Effector memory CD4-positive, alpha-beta T cell (primary cell): ENCODE data around the gene PCNX1.
A peak's percentile ranks its signal among the peaks of the same experiment; 100 is the strongest.
"Not testable (repeated sequence)": the region's sequence is repeated elsewhere in the genome, so short reads cannot be mapped to it uniquely, and the experiment has no call there.

Source experiments
- DNase-seq, 3 donors: peaks; one replicate each; pipeline ENCODE4 v3.0.0-alpha.2; 2020
- H3K27ac ChIP-seq: 2 replicates; pipeline ENCODE4 v1.7.0; 2013; ENCODE audit warnings: mild to moderate bottlenecking, low read length, moderate library complexity; ENCODE audit not compliant: insufficient read depth, poor library complexity, severe bottlenecking
- H3K27me3 ChIP-seq: replicated peaks from 2 replicates; pipeline ENCODE4 v1.7.0; 2013; ENCODE audit warnings: mild to moderate bottlenecking, low read length; ENCODE audit not compliant: insufficient read depth, control insufficient read depth, poor library complexity, severe bottlenecking
- H3K36me3 ChIP-seq: 2 replicates; pipeline ENCODE4 v1.7.0; 2013; ENCODE audit warnings: mild to moderate bottlenecking, low read length, moderate library complexity; ENCODE audit not compliant: control insufficient read depth, insufficient read depth
- H3K4me1 ChIP-seq: 2 replicates; pipeline ENCODE4 v1.7.0; 2013; ENCODE audit warnings: low read length, mild to moderate bottlenecking; ENCODE audit not compliant: control insufficient read depth, insufficient read depth, poor library complexity, severe bottlenecking
- H3K4me3 ChIP-seq: 2 replicates; pipeline ENCODE4 v1.7.0; 2013; ENCODE audit warnings: low read length, low read depth, mild to moderate bottlenecking; ENCODE audit not compliant: insufficient read depth, poor library complexity, severe bottlenecking
- H3K9me3 ChIP-seq: 2 replicates; pipeline ENCODE4 v1.7.0; 2013; ENCODE audit warnings: mild to moderate bottlenecking, low read length, moderate library complexity; ENCODE audit not compliant: control insufficient read depth

The PCNX1 gene

DNA sequence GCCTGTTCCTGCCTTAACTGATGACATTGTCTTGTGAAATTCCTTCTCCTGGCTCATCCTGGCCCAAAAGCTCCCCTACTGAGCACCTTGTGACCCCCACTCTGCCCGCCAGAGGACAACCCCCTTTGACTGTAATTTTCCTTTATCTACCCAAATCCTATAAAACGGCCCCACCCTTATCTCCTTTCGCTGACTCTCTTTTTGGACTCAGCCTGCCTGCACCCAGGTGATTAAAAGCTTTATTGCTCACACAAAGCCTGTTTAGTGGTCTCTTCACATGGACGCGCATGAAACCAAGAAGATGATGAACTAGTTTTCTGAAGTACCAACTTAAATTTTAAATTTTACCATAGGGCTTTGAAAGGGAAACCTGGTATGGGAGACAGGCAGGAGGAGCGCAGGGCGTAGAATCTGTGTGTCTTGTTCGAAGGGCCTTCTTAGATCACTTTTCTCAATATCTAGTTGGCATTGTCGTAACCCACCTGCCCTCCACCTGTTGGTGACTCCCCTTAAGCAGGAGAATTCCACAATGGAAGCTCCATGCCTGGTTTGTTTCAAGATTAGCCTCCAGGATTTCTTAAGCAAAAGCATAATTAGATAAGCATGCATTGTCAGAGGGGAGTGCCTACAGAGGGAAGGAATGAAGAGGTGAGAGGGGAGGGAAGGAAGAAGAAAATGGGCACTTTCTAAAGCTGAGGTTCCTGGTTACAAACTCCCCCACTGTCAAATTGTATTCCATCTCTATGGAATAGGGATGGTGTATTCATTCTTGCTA, 222.6 kb downstream of the PCNX1 start:
- not testable (repeated sequence) for H3K4me3 ChIP-seq, H3K4me1 ChIP-seq, H3K27ac ChIP-seq, H3K9me3 ChIP-seq, H3K27me3 ChIP-seq, DNase-seq, H3K36me3 ChIP-seq

DNA sequence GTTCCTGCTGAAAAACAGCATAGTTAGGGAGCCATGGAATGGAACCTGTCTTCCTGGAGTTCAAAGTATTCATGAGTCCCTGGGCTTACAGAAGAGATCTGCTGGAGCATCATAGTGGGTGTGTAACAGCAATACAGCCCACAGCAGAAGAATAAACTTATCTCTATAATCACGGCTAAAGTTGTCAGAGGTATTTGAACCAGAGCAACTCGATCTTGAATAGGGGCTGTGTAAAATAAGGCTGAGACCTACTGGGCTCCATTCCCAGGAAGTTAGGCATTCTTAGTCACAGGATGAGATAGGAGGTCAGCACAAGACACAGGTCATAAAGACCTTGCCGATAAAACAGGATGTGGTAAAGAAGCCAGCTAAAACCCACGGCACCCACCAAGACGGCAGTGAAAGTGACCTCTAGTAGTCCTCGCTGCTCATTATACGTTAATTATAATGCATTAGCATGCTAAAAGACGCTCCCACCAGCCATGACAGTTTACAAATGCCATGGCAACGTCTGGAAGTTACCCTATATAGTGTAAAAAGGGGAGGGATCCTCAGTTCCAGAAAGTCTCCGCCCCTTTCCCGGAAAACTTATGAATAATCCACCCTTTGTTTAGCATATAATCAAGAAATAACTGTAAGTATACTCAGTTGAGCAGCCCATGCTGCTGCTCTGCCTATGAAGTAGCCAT, 223.4 kb downstream of the PCNX1 start:
- DNase-seq: no peak
- Histone ChIP-seq H3K9me3 (no peaks in the 10 kb centered on the region), H3K4me1 (no peaks in the 10 kb centered on the region), H3K4me3 (no peak overlapping the region), H3K36me3 (no peaks in the 10 kb centered on the region), H3K27ac (no peak overlapping the region), H3K27me3 (no peaks in the 10 kb centered on the region)

DNA sequence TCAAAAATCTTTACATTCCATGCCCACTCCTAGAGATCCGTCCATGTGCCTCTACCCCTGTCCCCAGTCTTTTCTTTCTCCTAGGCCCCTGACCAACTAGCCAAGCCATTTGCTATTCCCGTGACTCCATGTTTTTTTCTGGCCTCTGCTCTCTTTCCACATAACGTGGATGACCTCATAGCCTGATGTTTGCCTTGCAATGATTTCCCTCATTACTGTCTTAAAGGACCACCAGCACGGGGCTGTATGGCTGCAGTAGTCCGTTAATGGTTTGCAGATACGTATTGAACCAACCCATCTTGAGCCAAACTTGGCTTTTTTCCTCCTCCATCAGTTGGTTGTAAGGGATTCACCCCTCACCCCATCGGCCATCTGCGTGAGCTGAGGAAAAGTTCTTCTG, 226.0 kb downstream of the PCNX1 start:
- Histone ChIP-seq H3K4me1 (no peaks in the 10 kb centered on the region), H3K27me3 (no peaks in the 10 kb centered on the region), H3K9me3 (no peaks in the 10 kb centered on the region), H3K27ac (no peak overlapping the region), H3K36me3 (no peaks in the 10 kb centered on the region), H3K4me3 (no peak overlapping the region)
- DNase-seq: no peak

DNA sequence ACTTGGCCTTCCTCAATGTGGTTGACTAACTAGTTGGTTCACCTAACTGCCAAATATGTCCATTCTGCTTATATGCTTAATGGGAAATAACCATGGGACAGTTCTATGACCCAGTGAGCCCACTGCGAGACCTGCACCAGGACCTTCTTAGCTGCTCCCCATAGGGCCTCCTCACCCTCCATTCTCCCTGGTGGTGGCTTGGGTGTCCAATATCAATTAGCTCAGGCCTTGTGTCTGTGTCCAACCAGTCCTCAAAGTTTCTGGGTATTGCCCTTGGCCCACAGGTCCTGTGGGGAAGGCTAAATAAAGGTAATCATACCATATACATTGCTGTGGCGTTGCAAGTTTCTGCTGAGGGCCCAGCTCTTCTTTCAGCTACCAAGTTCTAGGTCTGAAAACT, 228.2 kb downstream of the PCNX1 start:
- DNase-seq: no peak
- no peaks in the 10 kb centered on the region for H3K36me3 ChIP-seq
- H3K27ac ChIP-seq: no peak overlapping the region
- no peaks in the 10 kb centered on the region for H3K27me3 ChIP-seq
- H3K9me3 ChIP-seq: no peaks in the 10 kb centered on the region
- H3K4me3 ChIP-seq: no peak overlapping the region
- H3K4me1 ChIP-seq: no peaks in the 10 kb centered on the region

DNA sequence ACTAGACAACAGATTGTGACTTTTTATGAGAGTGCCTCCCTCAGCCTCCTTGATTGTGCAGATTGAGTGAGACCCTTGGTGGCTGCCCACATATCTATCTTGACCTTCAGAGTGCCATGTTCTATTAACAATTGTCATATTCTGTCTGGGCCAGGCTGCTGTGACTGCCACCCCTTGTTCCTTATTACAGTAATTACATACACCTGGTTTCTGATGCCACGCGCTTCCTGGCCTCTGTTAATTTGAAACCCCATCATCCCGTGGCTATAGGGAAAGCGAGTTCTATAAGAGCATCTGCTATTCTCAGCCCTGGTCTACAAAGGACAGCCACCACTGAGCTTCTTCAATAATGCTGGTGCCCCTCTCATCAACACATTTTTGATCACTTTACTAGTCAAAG, 228.7 kb downstream of the PCNX1 start:
- H3K4me1 ChIP-seq: no peaks in the 10 kb centered on the region
- H3K27ac ChIP-seq: no peak overlapping the region
- H3K36me3 ChIP-seq: no peaks in the 10 kb centered on the region
- H3K9me3 ChIP-seq: no peaks in the 10 kb centered on the region
- no peak overlapping the region for H3K4me3 ChIP-seq
- no peak for DNase-seq
- H3K27me3 ChIP-seq: no peaks in the 10 kb centered on the region

DNA sequence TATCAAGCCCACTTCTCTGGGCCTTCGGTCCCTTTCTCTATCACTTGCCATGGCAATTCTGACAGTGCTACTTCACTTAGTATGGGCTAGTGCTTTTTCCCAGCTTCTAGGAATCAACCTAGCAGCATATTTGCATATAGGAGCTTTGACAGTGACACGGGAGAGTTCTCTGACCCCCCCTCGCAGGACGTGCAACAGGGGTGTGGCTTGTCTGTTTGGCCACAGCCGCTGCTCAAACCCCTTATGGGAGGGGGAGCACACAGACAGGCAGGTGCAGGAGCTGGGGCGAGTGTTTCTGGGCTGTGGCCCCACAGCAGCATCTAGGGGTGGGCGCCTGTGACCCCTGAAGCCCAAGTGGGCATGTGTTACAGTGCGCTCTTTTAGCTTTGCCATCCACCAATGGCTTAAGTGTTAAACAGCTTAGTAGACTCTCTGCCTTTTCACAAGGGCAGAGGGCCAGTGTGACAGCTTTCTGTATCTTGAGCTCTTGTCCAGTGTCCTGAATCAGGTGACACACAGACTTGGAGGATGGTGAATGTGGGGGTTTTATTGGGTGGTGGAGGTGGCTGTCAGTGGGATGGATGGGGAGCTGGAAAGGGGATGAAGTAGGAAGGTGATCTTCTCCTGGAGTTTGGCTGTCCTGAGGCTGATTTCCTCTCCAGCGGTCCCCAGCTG, 229.3 kb downstream of the PCNX1 start:
- H3K9me3 ChIP-seq: no peaks in the 10 kb centered on the region
- H3K4me1 ChIP-seq: no peaks in the 10 kb centered on the region
- DNase-seq: no peak
- H3K36me3 ChIP-seq: no peaks in the 10 kb centered on the region
- no peak overlapping the region for H3K27ac ChIP-seq
- no peaks in the 10 kb centered on the region for H3K27me3 ChIP-seq
- H3K4me3 ChIP-seq: no peak overlapping the region

DNA sequence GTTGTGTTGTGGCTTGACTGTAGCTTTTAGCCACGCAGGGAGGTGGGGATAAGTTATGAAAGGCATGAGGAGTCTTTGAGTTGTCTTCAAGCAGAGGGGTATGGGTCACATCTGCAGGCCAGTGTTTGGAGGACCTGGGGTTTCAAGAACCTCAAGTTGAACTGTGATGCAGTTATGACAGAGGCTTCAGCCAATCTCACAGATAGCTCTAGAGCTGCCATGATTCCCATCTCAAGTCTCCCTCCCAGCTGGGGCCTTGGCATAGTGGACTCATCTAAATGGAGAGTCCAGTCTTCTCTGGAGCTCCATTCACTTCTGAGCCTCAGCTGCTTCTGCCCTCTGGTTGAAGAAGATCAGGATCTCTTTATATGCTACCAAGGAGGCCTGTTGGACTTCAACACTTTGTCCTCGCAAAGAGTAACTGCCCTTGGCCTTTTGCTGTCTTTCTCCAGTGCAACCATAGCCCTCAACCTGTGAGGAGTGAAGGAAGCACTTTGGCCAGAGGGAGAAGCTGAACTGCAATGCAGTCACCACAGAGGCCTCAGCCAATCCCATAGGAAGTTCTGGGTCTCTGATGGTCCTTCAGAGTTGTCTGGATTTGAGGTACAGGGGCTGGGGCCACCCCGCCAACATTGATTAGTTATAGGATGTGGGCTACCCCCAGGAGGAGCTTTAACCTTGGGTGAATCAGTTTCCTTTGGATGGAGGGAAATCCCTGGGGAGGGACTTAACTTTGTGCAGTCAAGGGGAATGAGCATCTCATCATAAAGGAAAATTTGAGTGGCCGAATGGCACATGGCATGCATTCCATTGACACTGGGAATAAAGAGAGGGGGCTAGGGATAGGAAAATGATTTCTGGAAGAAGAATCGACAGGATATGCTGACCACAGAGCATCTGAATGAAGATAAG, 230.5 kb downstream of the PCNX1 start:
- Histone ChIP-seq H3K9me3 (no peaks in the 10 kb centered on the region), H3K4me3 (no peak overlapping the region), H3K4me1 (no peaks in the 10 kb centered on the region), H3K36me3 (no peaks in the 10 kb centered on the region), H3K27ac (no peak overlapping the region), H3K27me3 (no peaks in the 10 kb centered on the region)
- no peak for DNase-seq

DNA sequence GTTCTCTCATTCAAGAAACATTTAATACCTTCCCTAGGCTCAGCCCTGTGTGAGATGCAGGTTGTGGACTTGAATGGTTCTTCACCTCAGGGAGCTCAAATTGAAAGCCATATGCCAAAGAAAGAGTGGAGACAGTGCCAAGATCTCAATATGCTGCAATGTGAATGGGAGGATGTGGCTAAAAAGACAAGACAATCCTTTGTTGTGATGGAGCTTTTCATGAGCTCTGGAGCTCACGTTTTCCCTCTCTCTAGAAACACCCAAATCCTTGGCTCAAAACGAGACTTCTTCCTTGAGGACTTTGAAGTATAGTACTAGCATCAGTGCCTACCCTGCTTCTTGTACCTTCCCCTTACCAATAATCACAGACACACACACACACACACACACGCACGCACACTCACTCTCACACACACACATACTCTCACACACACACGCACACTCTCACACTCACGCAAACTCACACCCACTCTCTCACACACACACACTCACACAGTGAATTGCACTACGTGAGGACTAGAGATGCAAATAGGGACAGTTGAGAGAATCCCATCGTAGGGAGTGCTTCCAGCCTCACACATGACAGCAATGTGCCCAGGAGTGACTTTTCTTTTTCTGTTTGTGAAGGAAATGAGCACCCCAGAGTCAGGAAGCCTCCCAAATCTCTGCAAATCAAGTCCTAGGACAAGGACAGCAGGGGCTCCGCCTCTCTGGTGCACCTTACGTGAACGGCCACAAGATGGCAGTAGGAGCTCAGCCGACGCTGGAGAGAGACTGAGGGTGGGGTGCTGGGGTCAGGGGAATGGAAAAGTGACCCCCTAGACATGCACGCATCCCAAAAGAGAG, 231.4 kb downstream of the PCNX1 start:
- no peak overlapping the region for H3K27ac ChIP-seq
- H3K27me3 ChIP-seq: no peaks in the 10 kb centered on the region
- DNase-seq: peak; percentile 13 to 44 (median 22)
- no peaks in the 10 kb centered on the region for H3K9me3 ChIP-seq
- H3K4me3 ChIP-seq: no peak overlapping the region
- no peaks in the 10 kb centered on the region for H3K4me1 ChIP-seq
- H3K36me3 ChIP-seq: no peaks in the 10 kb centered on the region

DNA sequence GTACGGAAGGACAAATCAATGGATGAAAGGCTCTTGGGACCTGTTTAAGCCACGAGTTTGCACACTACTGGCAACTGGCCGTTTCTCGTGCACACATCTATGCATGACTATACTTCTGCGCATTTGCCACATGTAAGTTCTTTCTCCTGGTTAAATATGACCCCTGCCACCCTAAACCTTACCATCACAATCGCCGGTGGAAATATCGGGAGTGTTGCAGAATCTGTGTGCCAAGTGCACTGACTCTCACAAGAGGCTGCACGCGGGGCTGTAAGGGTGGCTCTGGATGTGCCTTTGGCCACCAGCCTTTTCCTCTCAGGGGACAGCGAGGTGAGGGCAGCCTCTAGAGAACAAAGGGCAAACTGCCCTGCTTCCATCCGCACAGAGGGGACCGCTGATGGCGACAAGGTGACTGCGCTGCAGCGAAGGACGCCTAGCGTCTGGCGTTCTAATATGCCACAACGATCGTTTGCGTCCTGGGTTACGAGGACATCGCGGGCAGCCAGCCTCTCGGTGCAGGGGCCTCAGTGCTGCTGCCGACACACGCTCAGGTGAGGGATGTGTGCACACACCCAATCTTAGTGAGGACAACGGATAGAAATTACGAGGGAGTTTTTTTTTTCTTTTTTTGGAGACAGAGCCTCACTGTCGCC, 232.2 kb downstream of the PCNX1 start:
- Histone ChIP-seq H3K27me3 (no peaks in the 10 kb centered on the region), H3K27ac (no peak overlapping the region), H3K4me3 (no peak overlapping the region), H3K9me3 (no peaks in the 10 kb centered on the region), H3K36me3 (no peaks in the 10 kb centered on the region), H3K4me1 (no peaks in the 10 kb centered on the region)
- no peak for DNase-seq
